Upper lobe of right lung (tissue), 1 donor: ENCODE data around the gene KCND1. TPM values are rescaled to one million over a fixed set of nuclear protein-coding genes. Genes with fewer than 3 reads are reported as not detected.

Experiments used
- ATAC-seq: fragments of 200-7000 bp; cut with Tn5 transposase; one replicate; pipeline ENCODE4 v1.9.1; 2020; ENCODE audit warnings: mild to moderate bottlenecking, moderate library complexity
- DNase-seq: peaks from one replicate; pipeline ENCODE4 v3.0.0-alpha.2; 2020
- H3K27ac ChIP-seq: fragments of 200-600 bp; one replicate; pipeline ENCODE4 v1.8.0; 2022
- H3K27me3 ChIP-seq: fragments of 200-600 bp; one replicate; pipeline ENCODE4 v1.8.0; 2022; ENCODE audit warnings: mild to moderate bottlenecking
- H3K36me3 ChIP-seq: fragments of 200-600 bp; one replicate; pipeline ENCODE4 v1.8.0; 2022
- H3K4me1 ChIP-seq: fragments of 200-600 bp; one replicate; pipeline ENCODE4 v1.8.0; 2022
- H3K4me3 ChIP-seq: fragments of 200-600 bp; one replicate; pipeline ENCODE4 v1.8.0; 2022; ENCODE audit warnings: mild to moderate bottlenecking
- H3K9me3 ChIP-seq: fragments of 200-600 bp; one replicate; pipeline ENCODE4 v1.8.0; 2022
- intact Hi-C: fragments of 100-400 bp; cut with DNase I; formaldehyde crosslinking; loops from one replicate; pipeline ENCODE4 v1.11.0; 2022
- total RNA-seq: library from RNA; stranded (reverse); fragmentation: NEBNext Ultra II Directional; extraction: Animal tissue kit (Norgen Biotek cat#: 25700); gene quantifications from one replicate; pipeline ENCODE4 v1.2.1, GENCODE V29; 2021
- TF ChIP-seq, protein P1 (sequence below): fragments of 200-600 bp; IDR thresholded peaks from one replicate; pipeline ENCODE4 v1.8.0; 2022; ENCODE audit warnings: antibody characterized with exemption
- donor health status: DM: no; HTN: yes; CAD: no; lungs with severe emphysema.

The KCND1 gene
- total RNA-seq, 1 donor from 2014 or later, result 1.2 TPM

DNA sequence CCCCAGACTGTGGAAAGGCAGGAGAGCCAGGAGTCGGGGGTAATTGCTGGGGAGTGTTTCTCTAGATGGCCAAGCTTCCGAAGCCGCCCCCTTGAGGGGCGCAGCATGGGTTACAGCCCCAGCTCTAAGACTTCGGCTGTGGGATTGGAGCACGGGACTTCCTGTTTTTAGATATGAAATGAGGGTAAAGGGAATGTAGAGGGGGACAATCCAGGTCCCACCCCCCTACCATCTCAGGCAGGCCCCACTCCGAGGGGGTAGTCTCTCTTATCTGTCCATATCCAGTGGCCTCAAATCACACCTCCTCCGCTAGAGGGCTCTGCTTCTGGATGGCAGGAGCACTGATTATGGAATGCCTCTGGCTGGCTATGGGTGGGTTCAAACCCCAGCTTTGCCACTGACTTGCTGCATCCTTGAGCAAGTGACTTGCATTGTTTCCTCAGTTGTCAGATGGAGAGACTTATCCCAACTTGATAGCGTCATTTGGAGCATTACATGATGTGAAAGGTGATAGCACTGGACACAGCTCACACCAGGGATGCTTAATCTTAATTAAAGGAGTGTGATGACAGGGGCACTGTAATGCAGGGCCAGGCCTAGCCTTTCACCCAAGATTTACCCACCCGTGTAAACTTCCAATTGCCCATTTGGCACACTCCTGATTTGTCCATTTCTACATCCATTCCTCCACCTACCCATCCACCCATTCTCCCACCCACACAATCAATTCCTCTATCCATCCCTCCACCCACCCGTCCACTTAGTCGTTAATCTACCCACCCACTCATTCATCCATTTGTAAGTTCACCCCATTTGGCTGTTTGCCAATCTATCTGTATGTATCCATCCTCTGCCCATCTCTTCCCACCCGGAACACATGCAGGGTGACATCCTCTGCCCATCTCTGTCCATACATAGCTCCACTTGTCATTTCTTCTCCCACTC, 848 bp upstream of the KCND1 start:
- ATAC-seq, result peak; percentile 76

DNA sequence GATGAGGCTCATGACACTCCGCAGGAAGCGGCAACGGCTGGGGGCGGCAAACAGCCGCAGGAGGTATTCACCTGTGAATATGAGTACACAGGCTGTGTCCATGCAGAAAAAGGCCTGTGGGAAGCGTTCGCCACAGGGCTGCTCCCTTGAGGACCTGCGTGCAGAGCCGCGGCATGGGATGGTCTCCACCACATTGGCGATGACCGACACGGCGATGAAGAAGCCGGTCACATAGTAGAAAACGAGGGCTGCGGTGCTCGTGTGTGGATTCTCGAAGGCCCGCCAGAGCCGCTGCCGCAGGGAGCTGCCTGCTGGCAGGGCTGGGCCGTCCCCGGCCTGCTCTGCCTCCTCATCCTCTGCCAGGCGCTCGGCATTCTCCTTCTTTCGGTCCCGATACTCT, 2.2 kb downstream of the KCND1 start:
- Histone ChIP-seq H3K4me3 (no peak overlapping the region), H3K27ac (no peak overlapping the region), H3K36me3 (no peaks in the 10 kb centered on the region), H3K4me1 (no peaks in the 10 kb centered on the region), H3K27me3 (no peaks in the 10 kb centered on the region), H3K9me3 (no peaks in the 10 kb centered on the region)
- TF ChIP-seq, protein P1, sequence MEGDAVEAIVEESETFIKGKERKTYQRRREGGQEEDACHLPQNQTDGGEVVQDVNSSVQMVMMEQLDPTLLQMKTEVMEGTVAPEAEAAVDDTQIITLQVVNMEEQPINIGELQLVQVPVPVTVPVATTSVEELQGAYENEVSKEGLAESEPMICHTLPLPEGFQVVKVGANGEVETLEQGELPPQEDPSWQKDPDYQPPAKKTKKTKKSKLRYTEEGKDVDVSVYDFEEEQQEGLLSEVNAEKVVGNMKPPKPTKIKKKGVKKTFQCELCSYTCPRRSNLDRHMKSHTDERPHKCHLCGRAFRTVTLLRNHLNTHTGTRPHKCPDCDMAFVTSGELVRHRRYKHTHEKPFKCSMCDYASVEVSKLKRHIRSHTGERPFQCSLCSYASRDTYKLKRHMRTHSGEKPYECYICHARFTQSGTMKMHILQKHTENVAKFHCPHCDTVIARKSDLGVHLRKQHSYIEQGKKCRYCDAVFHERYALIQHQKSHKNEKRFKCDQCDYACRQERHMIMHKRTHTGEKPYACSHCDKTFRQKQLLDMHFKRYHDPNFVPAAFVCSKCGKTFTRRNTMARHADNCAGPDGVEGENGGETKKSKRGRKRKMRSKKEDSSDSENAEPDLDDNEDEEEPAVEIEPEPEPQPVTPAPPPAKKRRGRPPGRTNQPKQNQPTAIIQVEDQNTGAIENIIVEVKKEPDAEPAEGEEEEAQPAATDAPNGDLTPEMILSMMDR, result no peak
- ATAC-seq (no peak), DNase-seq (no peak)
- intact Hi-C loops, result no loop called here

More for the DNA sequence above, 848 bp upstream of the KCND1 start:
- no peak for DNase-seq
- Histone ChIP-seq H3K27ac (no peak overlapping the region), H3K4me1 (no peaks in the 10 kb centered on the region), H3K27me3 (no peaks in the 10 kb centered on the region), H3K9me3 (no peaks in the 10 kb centered on the region), H3K4me3 (peak overlapping the region; percentile 33), H3K36me3 (no peaks in the 10 kb centered on the region)
- TF ChIP-seq, protein P1, result peak; percentile 51
- intact Hi-C loops, result no loop called here

DNA sequence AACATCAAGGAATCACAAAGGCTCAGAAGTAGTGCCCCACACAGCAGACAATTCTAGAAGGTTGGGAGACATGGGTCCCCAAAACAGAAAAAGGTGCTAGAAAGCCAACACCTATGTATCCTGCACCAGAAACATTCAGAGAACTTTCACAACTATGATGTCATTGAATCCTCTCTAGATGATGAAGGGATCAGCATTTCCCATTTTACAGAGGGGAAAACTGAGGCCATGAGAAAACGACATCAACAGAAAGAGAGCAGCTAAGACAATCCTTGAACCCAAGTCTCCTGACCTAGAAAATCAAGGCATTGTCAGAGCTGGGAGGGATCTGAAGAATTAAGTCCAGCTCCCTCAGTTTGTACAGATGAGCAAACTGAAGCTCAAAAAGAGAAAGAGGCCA, 3.3 kb downstream of the KCND1 start:
- no peak overlapping the region for H3K27ac ChIP-seq
- H3K36me3 ChIP-seq, result no peaks in the 10 kb centered on the region
- H3K9me3 ChIP-seq, result no peaks in the 10 kb centered on the region
- intact Hi-C loops, result no loop called here
- ATAC-seq (no peak), DNase-seq (no peak)
- TF ChIP-seq, protein P1, result no peak
- no peaks in the 10 kb centered on the region for H3K27me3 ChIP-seq
- no peaks in the 10 kb centered on the region for H3K4me1 ChIP-seq
- no peak overlapping the region for H3K4me3 ChIP-seq

DNA sequence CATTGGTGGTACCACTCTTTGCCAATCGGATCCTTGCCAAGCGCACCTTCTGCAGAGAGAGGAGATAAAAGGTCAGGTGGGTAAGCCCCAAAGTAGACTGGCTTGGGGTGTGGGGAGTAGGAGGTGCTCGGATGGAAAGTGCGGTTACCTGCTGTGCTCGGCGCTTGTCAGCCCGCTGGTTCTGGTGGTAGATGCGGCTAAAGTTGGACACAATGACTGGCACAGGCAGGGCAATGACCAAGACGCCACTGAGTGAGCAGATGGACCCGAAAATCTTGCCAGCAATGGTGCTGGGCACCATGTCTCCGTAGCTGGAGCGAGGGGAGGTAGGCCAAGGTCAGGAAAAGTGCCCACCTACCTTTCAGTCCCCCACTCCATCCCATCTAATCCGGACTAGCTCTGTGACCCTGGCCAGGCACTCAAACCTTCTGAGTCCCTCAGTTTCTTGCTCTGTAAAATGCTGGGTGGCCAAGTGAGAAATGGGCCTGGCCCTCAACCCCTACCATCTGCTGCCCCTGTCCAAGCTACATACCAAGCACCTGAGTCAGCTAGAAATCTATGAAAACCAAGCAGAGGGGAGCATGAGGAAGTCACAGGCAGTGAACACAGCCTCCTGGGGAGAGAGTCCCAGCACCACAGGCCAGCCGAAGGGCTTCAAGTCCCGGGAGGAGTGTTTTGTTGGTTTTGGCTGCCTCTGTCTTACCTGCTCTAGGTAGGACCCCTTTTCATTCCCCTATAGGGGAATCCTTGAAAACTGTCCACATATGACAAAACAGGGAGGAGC, 4.7 kb downstream of the KCND1 start:
- Histone ChIP-seq H3K27ac (no peak overlapping the region), H3K4me1 (no peaks in the 10 kb centered on the region), H3K9me3 (no peaks in the 10 kb centered on the region), H3K4me3 (no peak overlapping the region), H3K27me3 (no peaks in the 10 kb centered on the region), H3K36me3 (no peaks in the 10 kb centered on the region)
- no peak for DNase-seq
- ATAC-seq, result no peak
- intact Hi-C loops, result no loop called here
- TF ChIP-seq, protein P1, result no peak

DNA sequence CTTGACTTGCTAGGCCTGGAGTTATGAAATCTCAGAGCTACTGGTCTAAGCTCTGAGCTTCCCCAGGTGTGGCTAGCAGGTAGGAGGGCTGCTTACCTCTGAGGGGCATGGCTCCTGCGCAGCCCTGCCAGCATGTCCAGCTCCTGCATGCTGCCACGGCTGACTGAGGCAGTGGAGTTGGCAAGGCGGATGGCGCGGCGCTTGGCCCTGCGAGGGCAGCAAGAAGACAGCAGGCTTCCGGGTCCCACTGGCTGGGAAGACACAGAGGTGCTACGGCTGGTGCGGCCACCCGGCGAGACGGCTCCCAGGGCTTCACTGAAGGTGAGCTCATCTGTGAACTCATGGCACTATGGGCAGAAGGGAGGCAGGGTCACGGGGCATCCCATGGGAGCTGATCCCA, 5.7 kb downstream of the KCND1 start:
- no peaks in the 10 kb centered on the region for H3K27me3 ChIP-seq
- no peaks in the 10 kb centered on the region for H3K36me3 ChIP-seq
- no peak overlapping the region for H3K4me3 ChIP-seq
- no peak for ATAC-seq
- DNase-seq, result no peak
- TF ChIP-seq, protein P1, result no peak
- no peaks in the 10 kb centered on the region for H3K9me3 ChIP-seq
- H3K4me1 ChIP-seq, result no peaks in the 10 kb centered on the region
- intact Hi-C loops, result no loop called here
- H3K27ac ChIP-seq, result no peak overlapping the region
